NCI-H146 treated with DMSO at 0.1 percent for 48 hours (cell line): ENCODE results near the gene CBLC.
A peak's percentile ranks its signal among the peaks of the same experiment; 100 is the strongest.
"Not testable (repeated sequence)": the region's sequence is repeated elsewhere in the genome, so short reads cannot be mapped to it uniquely, and the experiment has no call there.

Experiments used
- DNase-seq: peaks from one replicate; lab custom pipeline; 2025; ENCODE audit not compliant: unreplicated experiment; lab: John Stamatoyannopoulos, UW

The CBLC gene

DNA sequence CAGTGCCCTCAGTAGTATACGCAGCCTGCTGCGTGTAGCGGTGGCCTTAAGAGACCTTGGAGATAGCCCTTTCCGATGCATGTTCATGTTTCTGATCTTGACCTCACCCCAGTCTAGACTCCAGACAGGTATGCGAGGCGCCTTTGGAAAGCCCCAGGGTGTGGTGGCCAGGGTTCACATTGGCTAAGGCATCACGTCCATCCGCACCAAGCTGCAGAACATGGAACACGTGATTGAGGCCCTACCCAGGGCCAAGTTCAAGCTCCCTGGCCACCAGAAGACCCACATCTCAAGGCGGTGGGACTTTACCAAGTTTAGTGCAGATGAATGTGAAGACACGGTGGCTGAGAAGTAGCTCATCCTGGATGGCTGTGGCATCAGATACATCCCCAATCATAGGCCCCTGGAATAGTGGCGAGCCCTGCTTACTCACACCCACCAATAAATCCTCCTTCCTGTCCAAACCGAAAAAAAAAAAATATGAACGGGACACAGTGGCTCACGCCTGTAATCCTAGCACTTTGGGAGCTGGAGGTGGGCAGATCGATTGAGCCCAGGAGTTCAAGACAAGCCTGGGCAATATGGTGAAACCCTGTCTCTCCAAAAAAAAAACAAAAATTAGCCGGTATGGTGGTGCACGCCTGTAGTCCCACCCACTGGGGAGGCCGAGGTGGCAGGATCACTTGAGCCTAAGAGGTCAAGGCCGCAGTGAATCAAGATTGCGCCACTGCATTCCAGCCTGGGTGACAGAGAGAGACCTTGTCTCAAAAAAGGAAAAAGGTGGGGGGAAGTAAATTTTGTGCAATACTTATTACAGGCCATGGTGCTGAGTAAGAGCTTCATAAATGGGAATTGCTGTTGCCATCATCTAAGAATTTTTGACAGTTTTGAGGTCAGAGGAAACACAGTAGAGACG is 12.4 kb upstream of the CBLC start:
- no peak for DNase-seq

DNA sequence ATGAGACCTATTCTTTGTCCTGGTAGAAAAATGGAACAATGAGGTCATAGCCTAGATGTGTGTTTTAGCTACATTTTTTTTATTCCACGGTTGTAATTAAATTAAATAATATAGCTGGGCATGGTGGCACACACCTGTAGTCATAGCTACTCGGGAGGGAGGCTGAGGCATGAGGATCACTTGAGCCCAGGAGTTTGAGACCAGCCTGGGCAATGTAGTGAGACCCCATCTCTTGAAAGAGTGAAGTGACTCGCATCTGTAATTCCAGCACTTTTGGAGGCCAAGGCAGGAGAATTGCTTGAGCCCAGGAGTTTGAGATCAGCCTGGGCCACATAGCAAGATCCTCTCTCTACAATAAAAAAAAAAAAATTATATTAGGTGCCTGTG is 11.7 kb upstream of the CBLC start:
- DNase-seq: no peak

DNA sequence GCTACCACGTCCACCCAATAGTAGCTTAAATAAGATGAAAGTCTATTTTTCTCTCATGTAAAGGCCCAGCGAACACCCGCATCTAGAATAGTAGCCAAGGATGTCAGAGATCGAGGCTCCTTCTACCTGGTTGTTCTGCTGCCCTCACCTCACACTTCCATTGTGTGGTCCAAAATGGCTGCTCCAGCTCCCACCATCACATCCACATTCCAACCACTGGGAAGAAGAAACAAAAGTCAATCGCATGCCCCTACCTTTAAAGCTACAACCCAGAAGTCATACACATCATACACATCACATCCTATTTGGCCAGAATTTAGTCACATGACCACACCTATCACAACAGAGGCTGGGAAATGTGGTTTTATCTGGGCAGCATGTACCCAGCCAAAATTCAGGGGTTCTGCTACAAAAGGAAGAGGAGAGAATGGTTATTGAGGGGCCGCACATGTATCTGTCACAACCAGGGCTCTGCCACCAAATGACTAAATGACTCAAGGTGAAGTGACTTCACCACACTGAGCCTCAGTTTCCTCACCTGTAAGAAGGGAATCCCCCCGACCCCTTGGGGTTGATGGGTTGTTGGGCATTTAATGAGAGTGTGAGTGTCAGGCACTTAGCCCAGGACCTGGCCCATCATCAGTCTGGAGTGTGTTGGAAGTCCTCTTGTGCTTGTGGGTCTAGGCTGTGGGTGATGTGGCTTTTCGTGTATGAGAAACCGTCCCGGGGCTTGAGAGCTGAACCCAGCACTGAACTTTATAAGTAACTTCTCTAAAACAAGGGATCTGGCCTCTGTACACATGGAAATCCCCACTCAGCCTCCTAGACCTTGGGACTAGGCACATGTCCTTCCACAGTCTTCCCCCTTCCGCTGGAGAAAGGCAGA is 10.2 kb upstream of the CBLC start:
- DNase-seq: no peak

DNA sequence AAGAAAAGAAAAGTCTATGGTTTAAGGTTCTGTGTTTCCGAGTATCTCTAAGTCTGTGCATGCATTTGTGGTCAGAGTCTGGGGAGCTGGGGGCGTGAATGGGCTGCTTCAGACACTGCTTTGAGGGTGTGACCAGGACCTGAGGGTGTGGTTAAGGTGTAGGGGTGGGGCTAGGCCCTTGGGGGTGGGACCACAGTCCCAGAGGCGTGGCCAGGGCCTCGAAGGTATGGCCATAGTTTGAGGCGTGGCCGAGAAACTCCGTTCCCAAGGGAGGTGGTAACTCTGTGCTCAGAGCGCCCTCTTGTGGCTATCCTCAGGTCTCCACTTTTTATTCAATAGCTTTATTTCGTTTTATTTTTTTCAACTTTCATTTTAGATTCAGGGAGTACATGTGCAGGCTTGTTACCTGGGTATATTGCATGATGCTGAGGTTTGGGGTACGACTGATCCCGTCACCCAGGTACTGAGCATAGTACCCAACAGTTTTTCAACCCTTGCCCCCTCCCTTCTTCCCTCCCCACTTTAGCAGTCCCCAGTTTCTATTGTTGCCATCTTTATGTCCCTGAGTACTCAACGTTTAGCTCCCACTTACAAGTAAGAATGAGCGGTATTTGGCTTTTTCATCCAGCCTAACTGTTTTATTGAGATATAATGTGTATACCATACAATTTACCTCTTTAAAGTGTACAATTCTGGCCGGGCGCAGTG is 7.0 kb upstream of the CBLC start:
- DNase-seq: peak; percentile 95

DNA sequence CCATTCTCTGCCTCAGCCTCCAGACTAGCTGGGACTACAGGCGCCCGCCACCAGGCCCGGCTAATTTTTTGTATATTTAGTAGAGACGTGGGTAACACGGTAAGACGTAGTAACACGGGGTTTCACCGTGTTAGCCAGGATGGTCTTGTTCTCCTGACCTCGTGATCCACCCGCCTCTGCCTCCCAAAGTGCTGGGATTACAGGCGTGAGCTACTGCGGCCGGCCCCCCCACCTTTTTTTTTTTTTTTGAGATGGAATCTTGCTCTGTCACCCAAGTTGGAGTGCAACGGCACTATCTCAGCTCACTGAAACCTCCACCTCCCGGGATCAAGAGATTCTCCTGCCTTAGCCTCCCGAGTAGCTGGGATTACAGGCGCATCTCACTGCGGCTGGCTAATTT is 5.5 kb upstream of the CBLC start:
- not testable (repeated sequence) for DNase-seq

DNA sequence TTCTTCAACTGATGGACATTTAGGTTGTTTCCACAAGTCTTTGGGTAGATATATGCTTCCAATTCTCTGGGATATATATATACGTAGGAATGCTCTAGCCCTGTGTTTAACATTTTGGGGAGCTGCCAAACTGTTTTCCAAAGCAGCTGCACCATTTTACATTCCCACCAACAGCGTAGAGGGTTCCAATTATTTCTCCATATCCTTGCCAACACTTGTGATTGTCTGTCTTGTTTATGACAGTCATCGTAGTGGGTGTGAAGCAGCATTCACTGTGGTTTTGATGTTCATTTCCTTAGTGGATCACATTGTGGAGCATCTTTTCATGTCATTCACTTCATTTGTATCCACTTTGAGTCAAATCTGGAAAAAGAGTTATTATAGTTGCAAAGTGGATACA is 4.7 kb upstream of the CBLC start:
- no peak for DNase-seq

DNA sequence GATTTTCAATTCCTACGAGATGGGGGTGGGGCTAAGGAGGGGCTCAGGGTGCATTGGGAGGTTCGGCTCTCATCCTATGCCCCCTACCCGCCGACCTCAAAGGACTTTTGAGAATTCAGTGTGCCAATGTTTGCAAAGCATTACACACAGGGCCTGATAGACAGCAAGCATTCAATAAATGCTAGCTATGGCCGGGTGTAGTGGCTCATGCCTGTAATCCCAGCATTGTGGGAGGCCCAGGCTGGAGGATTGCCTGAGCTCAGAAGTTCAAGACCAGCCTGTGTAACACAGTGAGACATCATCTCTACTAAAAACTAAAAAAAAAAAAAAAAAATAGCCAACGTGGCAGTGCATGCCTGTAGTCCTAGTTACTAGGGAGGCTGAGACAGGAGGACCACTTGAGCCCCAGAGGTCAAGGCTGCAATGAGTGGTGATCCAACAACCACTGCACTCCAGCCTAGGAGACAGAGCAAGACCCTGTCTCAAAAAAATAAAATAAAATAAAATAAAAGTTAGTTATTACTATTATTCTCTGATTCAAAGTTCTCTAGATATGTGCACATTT is 1.9 kb upstream of the CBLC start:
- DNase-seq: no peak

DNA sequence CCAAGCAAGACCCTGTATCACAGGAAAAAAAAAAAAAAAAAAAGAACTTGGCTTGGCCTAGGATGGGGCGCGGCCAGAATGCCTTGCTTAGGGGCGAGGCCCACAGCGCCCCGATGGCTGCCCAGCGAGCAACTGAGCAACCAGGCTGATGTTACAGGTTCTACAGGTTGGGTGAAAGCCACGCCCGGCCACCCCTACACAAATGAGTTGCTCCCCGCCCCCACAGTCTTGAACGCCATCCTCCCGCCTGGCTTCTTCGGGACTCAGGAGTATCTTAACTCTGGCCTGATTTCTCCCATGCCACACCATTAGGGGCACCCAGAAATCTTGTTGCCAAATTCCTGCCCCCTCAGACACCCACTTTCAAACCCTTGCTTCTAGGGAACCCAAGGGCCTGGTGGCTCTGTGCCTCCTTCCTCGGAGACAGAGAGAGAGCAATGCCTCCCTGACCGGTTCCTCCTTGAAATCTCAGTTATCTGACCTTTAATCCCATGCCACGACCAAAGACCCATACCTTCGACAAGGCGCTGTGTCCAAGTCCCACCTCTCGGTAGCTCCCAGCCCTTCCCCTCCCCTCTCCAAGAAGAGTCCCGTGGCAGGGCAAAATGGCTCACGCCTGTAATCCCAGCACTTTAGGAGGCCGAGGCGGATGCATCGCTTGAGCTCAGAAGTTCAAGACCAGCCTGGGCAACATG is 1.1 kb upstream of the CBLC start:
- DNase-seq: no peak

DNA sequence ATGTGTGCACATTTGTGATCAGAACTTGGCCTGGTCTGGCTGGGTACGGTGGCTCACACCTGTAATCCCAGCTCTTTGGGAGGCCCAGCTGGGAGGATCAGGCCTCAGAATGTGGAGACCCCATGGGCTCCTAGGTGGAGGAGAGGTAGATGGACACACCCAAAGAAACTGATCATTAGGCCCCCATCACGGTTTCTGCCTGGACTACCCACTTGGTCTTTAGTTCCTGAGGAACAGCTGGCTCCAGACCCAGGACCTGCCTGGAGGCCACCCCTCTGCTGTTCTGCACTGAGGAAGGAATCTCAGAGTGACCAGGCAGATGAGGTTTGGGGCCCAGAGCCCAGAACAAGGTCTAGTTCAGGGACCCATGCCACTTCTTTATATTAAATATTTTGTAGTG is 1.5 kb downstream of the CBLC start:
- no peak for DNase-seq

DNA sequence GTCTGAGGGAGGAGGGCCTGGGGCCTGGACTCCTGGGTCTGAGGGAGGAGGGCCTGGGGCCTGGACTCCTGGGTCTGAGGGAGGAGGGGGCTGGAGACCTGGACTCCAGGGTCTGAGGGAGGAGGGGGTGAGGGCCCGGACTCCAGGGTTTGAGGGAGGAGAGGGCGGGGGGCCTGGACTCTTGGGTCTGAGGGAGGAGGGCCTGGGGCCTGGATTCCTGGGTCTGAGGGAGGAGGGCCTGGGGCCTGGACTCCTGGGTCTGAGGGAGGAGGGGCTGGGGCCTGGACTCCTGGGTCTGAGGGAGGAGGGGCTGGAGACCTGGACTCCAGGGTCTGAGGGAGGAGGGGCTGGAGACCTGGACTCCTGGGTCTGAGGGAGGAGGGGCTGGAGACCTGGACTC is 4.0 kb downstream of the CBLC start:
- not testable (repeated sequence) for DNase-seq

DNA sequence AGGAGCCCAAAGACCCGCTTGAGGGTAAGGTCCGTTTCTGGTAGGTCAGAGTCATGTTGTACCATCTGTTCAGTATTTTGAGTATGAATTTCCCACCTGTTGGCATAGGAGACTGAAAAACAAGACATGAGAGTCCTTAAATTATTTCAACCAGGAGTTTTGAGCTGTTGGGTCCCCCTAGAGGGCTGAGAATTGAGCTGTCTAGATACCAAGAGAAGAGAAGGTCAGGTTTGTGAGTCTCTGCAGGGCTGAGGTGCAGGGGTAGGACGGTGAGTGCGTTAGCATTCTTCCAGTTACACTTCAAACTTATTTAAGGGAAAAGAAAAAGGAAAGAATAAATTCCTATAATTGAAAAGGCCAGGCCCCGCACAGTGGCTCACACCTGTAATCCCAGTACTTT is 5.0 kb downstream of the CBLC start:
- DNase-seq: no peak

DNA sequence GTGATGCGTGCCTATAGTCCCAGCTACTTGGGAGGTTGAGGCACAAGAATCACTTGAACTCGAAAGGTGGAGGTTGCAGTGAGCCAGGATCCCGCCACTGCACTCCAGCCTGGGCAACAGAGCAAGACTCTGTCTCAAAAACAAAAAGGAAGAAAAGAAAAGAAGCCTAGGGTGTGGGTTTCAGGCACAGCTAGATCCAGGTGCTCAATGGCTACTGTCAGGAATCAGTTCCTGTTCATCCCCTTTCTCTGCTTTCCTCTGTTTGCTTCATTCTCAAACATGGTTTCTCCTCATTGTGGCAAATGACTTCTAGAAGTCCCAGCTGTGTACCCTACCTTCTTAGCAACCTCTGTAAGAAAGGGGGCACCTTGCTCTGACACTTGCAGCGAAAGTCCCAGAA is 5.9 kb downstream of the CBLC start:
- DNase-seq: no peak

DNA sequence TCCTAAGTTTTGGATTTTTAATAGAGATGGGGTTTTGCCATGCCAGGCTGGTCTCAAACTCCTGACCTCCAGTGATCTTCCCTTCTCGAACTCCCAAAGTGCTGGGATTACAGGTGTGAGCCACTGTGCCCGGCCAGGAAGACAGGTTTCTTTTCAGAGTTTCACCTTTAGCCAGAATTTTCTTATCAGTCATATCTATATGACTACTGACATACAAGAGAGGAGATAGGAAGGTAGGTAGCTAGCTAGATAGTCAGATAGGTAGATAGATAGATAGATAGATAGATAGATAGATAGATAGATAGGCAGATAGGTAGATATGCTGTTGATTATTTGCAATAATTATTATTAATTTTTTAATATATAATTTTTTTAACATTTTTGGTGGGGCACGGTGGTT is 7.6 kb downstream of the CBLC start:
- no peak for DNase-seq

DNA sequence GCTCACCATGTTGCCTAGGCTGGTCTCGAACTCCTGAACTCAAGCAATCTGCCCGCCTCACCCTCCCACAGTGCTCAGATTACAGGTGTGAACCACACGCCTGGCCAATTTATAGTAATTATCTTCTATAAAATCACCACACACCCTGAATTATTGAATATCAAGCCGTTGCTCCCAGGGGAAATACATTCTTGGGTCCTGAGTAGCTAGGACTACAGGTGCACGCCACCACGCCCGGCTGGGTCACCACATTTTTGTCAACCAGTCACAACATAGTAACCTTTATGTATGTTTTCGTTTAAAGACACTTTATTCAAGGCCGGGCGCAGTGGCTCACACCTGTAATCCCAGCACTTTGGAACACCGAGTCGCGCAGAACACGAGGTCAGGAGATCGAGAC is 8.3 kb downstream of the CBLC start:
- DNase-seq: no peak

DNA sequence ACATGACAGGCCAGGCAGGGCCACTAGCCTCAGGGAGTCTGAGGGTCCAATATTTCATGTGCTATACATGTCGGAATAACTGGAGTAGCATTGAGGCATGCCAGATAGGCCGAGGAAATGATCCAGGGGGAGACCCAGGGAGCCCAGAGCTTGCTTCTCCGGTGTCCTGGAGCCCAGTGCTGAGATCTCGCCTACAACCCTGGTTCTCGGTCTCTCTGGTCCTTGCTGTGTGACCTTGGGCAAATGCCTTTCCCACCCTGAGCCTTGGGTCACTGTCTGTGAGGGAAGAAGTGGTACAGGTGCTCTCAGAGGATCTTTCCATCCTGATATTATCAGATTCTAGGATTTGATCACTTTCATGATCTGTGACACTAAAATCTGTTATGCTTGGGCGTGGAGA is 11.3 kb downstream of the CBLC start:
- DNase-seq: no peak

DNA sequence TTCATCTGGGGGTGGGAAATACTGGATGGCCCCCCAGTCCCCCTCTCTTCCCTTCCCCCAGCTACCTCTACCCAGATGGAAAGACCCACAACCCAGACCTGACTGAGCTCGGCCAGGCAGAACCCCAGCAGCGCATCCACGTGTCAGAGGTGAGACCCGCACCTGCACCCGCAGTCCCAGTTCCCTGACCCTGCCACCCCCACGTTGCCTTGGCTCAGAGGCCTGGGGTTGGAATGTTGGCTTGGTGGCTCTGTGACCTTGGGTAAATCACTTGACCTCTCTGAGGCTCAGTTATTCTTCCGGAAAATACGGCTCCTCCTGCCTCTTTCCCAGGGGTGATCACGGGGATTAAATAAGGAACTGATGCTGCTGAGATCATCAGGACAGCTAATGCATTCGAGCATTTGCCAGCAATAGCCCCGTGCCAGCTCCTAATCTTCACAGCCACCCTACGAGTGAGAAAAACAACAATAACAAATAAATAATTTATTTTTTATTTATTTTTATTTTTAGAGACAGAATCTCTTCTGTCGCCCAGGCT is 12.3 kb downstream of the CBLC start:
- no peak for DNase-seq

DNA sequence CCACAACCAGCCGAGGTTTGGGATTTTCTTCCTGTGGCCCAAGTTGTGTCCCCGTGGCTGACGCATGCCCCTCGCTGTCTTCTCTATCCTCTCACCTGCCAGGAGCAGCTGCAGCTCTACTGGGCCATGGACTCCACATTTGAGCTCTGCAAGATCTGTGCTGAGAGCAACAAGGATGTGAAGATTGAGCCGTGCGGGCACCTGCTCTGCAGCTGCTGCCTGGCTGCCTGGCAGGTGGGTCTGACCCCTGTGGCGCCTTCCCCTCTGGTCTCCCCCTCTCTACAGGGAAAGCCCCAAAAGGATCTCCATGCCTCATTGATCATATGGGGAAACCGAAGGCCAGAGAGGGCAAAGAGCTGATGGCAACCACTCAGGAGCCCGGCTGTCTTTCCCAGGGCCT is 14.6 kb downstream of the CBLC start:
- peak; percentile 78 for DNase-seq

DNA sequence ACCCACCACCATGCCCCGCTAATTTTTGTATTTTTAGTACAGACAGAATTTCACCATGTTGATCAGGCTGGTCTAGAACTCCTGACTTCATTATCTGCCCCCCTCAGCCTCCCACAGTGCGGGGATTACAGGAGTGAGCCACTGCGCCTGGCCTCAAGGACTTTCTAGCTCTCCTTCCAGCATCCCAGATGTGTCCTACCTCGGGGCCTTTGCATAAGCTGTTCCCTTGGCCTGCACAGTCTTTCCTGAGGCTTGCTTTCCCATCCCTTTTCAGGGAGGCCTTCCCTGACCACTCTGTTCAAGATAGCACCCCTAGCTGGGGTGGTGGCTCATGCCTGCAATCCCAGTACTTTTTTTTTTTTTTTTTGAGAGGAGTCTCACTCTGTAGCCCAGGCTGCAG is 16.9 kb downstream of the CBLC start:
- no peak for DNase-seq

DNA sequence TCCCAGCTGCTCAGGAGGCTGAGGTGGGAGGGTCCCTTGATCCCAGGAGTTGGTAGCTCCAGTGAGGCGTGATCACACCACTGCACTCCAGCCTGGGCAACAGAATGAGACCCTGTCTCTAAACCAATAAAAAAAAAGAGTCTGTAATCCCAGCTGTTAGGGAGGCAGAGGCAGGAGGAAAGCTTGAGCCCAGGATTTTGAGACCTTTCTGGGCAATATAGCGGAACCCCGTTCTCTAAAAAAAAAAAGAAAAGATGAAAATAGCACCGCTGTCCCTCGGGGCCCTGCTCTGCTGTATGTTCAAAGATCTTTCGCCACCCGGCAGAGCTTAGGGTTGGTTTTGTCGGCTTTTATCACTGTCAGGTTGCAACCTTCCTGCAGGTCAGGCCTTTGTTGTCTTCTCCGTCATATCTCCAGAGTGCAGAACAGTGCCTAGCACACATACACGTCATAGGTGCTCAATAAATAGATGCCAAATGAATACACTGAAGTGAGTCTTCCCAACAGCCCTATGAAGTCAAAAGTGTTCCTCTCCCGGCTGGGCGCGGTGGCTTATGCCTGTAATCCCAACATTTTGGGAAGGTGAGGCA is 17.8 kb downstream of the CBLC start:
- DNase-seq: no peak

DNA sequence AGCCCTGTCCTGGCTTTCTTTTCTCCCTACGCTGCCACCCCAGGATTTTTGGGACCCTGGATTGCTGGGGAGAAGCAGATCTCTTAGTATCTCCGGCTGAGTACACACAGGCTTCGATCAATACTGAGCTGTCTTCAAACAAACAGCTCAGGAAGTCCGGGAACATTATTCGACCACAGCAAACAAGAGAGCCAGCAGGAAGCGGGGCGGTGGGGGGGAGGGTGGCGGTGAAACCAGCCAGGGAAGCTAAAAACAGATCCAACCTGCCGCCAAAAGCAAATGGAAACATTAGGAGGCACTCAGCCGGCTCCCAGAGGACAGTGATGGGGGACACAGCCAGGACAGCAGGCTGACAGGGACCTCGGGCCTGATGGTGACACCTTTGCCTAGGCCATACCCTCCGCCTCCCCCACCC is 19.0 kb downstream of the CBLC start:
- DNase-seq: peak; percentile 97
